Measurements from ENCODE around the gene CYP2F1. TPM values are rescaled to one million over a fixed set of nuclear protein-coding genes. Genes with fewer than 3 reads are reported as not detected.

CYP2F1 gene
- total and polyA plus RNA-seq, 10 of the 15 experiments (the other 5 are each of a cell fraction or from before 2014, with no cell fraction given): not detected

- ChIA-PET SMC1A (ENCODE audit: uncharacterized antibody, unreplicated experiment) (no interaction called here), RAD21 (ENCODE audit: unreplicated experiment) (no interaction called here), POLR2A (no interaction called here), CTCF (interaction anchor here (0.6 kb wide), 1 partner anchor 451 kb away, joined by 3 read pairs; no protein-coding TSS in a partner anchor)
- no peak for DNase-seq (ENCODE audit: low read depth, low spot score)
- H3K36me3 ChIP-seq (ENCODE audit: control insufficient read depth in 2 of 2, insufficient read depth in 2 of 2, low read length in 1 of 2): no peaks in the 10 kb centered on the region
- intact Hi-C loops (cut with micrococcal nuclease; ENCODE audit: unreplicated experiment): no loop called here
- no peaks in the 10 kb centered on the region for H3K4me1 ChIP-seq (ENCODE audit: control insufficient read depth, insufficient read depth, low read length)
- H3K9me3 ChIP-seq (replicated peaks; ENCODE audit: control insufficient read depth, insufficient read depth, low read length): no peaks in the 10 kb centered on the region; the same call in 2 of the 3 replicates
- no peaks in the 10 kb centered on the region for H3K79me2 ChIP-seq (ENCODE audit: control insufficient read depth, insufficient read depth, low read length)
- H3K4me3 ChIP-seq: no peak overlapping the region
- no peak overlapping the region for H3K4me2 ChIP-seq (ENCODE audit: control insufficient read depth, insufficient read depth)
- TF ChIP-seq SMC3 (IDR thresholded peaks at IDR 0.05; ENCODE audit: borderline replicate concordance, low read length) (no peak), HDGF (IDR thresholded peaks at IDR 0.05) (no peak)
- in situ Hi-C loops (cut with MboI): no loop called here
- no peaks in the 10 kb centered on the region for H4K20me1 ChIP-seq (ENCODE audit: control insufficient read depth, insufficient read depth)
- no peak for FAIRE-seq
- BruUV-seq (replicated peaks): no TSS peak
- H2AFZ ChIP-seq (ENCODE audit: control insufficient read depth, low read depth, low read length): no peak overlapping the region
- no peaks in the 10 kb centered on the region for H3K27me3 ChIP-seq (replicated peaks in 1 of 2; ENCODE audit: control insufficient read depth in 2 of 2, insufficient read depth in 2 of 2, low read length in 1 of 2)
- ATAC-seq: no peak
- no peak overlapping the region for H3K27ac ChIP-seq (ENCODE audit: control insufficient read depth, insufficient read depth)
- H3K9ac ChIP-seq (ENCODE audit: control insufficient read depth, insufficient read depth, low read length): no peak overlapping the region
- 4% methylated on average over 2 of the region's 2 CpGs for WGBS (ENCODE audit: insufficient coverage, insufficient replicate concordance, low lambda C conversion rate, missing lambda C conversion rate)
These were observed 16.9 kb upstream of the CYP2F1 start for GRCh38 chr19:41097302-41097701.

- H3K4me2 ChIP-seq (ENCODE audit: control insufficient read depth, insufficient read depth): no peak overlapping the region
- FAIRE-seq (no peak), DNase-seq (ENCODE audit: low read depth, low spot score) (no peak), ATAC-seq (no peak)
- H3K4me3 ChIP-seq: no peak overlapping the region
- no peaks in the 10 kb centered on the region for H3K79me2 ChIP-seq (ENCODE audit: control insufficient read depth, insufficient read depth, low read length)
- ChIA-PET POLR2A (no interaction called here), RAD21 (ENCODE audit: unreplicated experiment) (no interaction called here), SMC1A (ENCODE audit: uncharacterized antibody, unreplicated experiment) (no interaction called here), CTCF (no interaction called here)
- no peaks in the 10 kb centered on the region for H4K20me1 ChIP-seq (ENCODE audit: control insufficient read depth, insufficient read depth)
- H3K36me3 ChIP-seq (ENCODE audit: control insufficient read depth in 2 of 2, insufficient read depth in 2 of 2, low read length in 1 of 2): no peaks in the 10 kb centered on the region
- no peaks in the 10 kb centered on the region for H3K27me3 ChIP-seq (replicated peaks in 1 of 2; ENCODE audit: control insufficient read depth in 2 of 2, insufficient read depth in 2 of 2, low read length in 1 of 2)
- no peak overlapping the region for H2AFZ ChIP-seq (ENCODE audit: control insufficient read depth, low read depth, low read length)
- in situ Hi-C loops (cut with MboI) (no loop called here), intact Hi-C loops (cut with micrococcal nuclease; ENCODE audit: unreplicated experiment) (no loop called here)
- no peaks in the 10 kb centered on the region; the same call in 2 of the 3 replicates for H3K9me3 ChIP-seq (replicated peaks; ENCODE audit: control insufficient read depth, insufficient read depth, low read length)
- H3K27ac ChIP-seq (ENCODE audit: control insufficient read depth, insufficient read depth): no peak overlapping the region
- WGBS (ENCODE audit: insufficient coverage, insufficient replicate concordance, low lambda C conversion rate, missing lambda C conversion rate): 5% methylated on average over 5 of the region's 5 CpGs
- TF ChIP-seq ZBTB40 (IDR thresholded peaks at IDR 0.05; ENCODE audit: borderline replicate concordance) (no peak), CBFB (IDR thresholded peaks at IDR 0.05; ENCODE audit: low read depth) (no peak), POLR2AphosphoS2 (IDR thresholded peaks at IDR 0.05; ENCODE audit: low read depth, low read length) (no peak), SIX5 (IDR thresholded peaks at IDR 0.05; ENCODE audit: low read depth, low read length, severe bottlenecking) (no peak), POLR2AphosphoS5 (IDR thresholded peaks at IDR 0.05; ENCODE audit: low read length) (no peak), SMC3 (IDR thresholded peaks at IDR 0.05; ENCODE audit: borderline replicate concordance, low read length) (no peak), KDM1A (IDR thresholded peaks at IDR 0.05; ENCODE audit: borderline replicate concordance) (no peak), RBBP5 (conservative IDR thresholded peaks at IDR 0.05) (no peak), FOXM1 (IDR thresholded peaks at IDR 0.05; ENCODE audit: low read depth, low read length) (no peak), NFYB (IDR thresholded peaks at IDR 0.05; ENCODE audit: insufficient read depth, low read depth, low read length) (no peak)
- no TSS peak for BruUV-seq (replicated peaks)
- no peaks in the 10 kb centered on the region for H3K4me1 ChIP-seq (ENCODE audit: control insufficient read depth, insufficient read depth, low read length)
- H3K9ac ChIP-seq (ENCODE audit: control insufficient read depth, insufficient read depth, low read length): no peak overlapping the region
These were observed 15.5 kb upstream of the CYP2F1 start for GRCh38 chr19:41098762-41099161.
